Activated CD4-positive, CD25-positive, alpha-beta regulatory T cell (primary cell): Measurements from ENCODE around the gene MCOLN2.

Experiments used
- DNase-seq, 4 experiments: peaks; one replicate each; lab custom pipeline; 2025; lab: John Stamatoyannopoulos, UW

The MCOLN2 gene

GRCh38 chr1:84985365-84985764, 11.5 kb downstream of the MCOLN2 start:
- DNase-seq = no peak

- no peak for DNase-seq
These were observed 14.5 kb downstream of the MCOLN2 start for GRCh38 chr1:84982395-84982794.

GRCh38 chr1:84975035-84975434, 21.9 kb downstream of the MCOLN2 start:
- DNase-seq = no peak

GRCh38 chr1:84973498-84974334, 23.2 kb downstream of the MCOLN2 start:
- no peak for DNase-seq

- no peak for DNase-seq
These were observed 24.4 kb downstream of the MCOLN2 start for GRCh38 chr1:84972377-84972987.

GRCh38 chr1:84971957-84972356, 25.0 kb downstream of the MCOLN2 start:
- no peak for DNase-seq

- no peak for DNase-seq
These were observed 27.2 kb downstream of the MCOLN2 start for GRCh38 chr1:84969489-84970250.

GRCh38 chr1:84968865-84969264, 28.0 kb downstream of the MCOLN2 start:
- no peak for DNase-seq

- no peak for DNase-seq
These were observed 28.8 kb downstream of the MCOLN2 start for GRCh38 chr1:84968101-84968500.

GRCh38 chr1:84967666-84968065, 29.2 kb downstream of the MCOLN2 start:
- DNase-seq = no peak

GRCh38 chr1:84963021-84963420, 33.9 kb downstream of the MCOLN2 start:
- DNase-seq = no peak

GRCh38 chr1:84961316-84961715, 35.6 kb downstream of the MCOLN2 start:
- no peak for DNase-seq

- no peak for DNase-seq
These were observed 36.5 kb downstream of the MCOLN2 start for GRCh38 chr1:84960371-84960770.

- no peak for DNase-seq
These were observed 37.6 kb downstream of the MCOLN2 start for GRCh38 chr1:84959294-84959693.

- DNase-seq = no peak
These were observed 38.9 kb downstream of the MCOLN2 start for GRCh38 chr1:84957966-84958365.

- DNase-seq = no peak
These were observed 40.3 kb downstream of the MCOLN2 start for GRCh38 chr1:84956655-84957054.

- DNase-seq = no peak
These were observed 40.8 kb downstream of the MCOLN2 start for GRCh38 chr1:84956097-84956496.

GRCh38 chr1:84949664-84950063, 47.2 kb downstream of the MCOLN2 start:
- DNase-seq = no peak

- no peak for DNase-seq
These were observed 49.1 kb downstream of the MCOLN2 start for GRCh38 chr1:84947536-84948410.

GRCh38 chr1:84946631-84947030, 50.3 kb downstream of the MCOLN2 start:
- DNase-seq = no peak

- DNase-seq = peak; percentile 18 to 57 (median 45)
These were observed 52.0 kb downstream of the MCOLN2 start for GRCh38 chr1:84944767-84945486.
